Measurements from ENCODE around the gene TBCD.

The TBCD gene

DNA sequence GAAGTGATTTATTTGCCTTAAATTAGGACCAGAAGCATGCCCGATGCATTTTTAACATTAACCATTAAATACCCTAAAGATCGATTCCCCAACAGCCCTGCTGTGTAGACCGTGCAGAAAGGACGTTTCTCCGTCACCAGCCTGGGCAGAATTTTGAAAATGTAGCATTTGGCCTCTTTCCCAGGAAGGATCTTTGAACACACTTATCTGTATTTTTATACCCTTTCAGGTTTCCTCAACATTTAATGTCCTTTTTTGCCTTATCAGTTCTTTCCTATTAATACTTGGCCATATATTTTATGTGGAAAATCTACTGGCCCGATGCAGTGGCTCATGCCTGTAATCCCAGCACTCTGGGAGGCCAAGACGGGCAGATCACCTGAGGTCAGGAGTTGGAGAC, 142.5 kb downstream of the TBCD start:
- DNase-seq (ENCODE audit: low read depth) = no peak
- H3K4me3 ChIP-seq (ENCODE audit: low read depth, low read length) = no peak overlapping the region
- in situ Hi-C loops (cut with HindIII; ENCODE audit: low sequenced_read_pairs) = no loop called here
- TF ChIP-seq, protein P1, sequence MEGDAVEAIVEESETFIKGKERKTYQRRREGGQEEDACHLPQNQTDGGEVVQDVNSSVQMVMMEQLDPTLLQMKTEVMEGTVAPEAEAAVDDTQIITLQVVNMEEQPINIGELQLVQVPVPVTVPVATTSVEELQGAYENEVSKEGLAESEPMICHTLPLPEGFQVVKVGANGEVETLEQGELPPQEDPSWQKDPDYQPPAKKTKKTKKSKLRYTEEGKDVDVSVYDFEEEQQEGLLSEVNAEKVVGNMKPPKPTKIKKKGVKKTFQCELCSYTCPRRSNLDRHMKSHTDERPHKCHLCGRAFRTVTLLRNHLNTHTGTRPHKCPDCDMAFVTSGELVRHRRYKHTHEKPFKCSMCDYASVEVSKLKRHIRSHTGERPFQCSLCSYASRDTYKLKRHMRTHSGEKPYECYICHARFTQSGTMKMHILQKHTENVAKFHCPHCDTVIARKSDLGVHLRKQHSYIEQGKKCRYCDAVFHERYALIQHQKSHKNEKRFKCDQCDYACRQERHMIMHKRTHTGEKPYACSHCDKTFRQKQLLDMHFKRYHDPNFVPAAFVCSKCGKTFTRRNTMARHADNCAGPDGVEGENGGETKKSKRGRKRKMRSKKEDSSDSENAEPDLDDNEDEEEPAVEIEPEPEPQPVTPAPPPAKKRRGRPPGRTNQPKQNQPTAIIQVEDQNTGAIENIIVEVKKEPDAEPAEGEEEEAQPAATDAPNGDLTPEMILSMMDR (IDR thresholded peaks at IDR 0.05; ENCODE audit: low read depth, low read length, missing control alignments) = no peak

DNA sequence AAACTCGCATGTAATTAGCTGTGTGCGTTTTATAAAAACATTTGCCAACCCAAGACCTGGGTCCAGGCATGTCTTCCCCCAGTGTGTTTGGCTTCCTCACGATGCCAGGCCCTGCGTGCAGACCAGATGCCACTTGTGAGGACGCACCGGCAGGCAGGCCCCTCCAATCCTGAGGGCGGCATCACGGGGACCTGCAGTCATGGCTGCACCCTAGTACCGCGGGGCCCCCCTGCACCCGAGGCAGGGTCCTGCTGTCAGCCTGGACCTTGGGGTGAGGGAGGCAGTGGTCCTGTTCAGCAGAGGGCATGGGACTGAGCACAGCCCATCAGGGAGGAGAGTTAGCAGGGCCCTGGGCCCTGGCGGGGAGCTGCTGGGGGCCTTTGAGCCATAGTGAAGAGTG, 143.2 kb downstream of the TBCD start:
- no peak for DNase-seq (ENCODE audit: low read depth)
- H3K4me3 ChIP-seq (ENCODE audit: low read depth, low read length) = no peak overlapping the region
- in situ Hi-C loops (cut with HindIII; ENCODE audit: low sequenced_read_pairs) = loop anchor here (5.0 kb wide), 1 partner anchor 73 kb away; no protein-coding TSS in a partner anchor
- TF ChIP-seq, protein P1 (IDR thresholded peaks at IDR 0.05; ENCODE audit: low read depth, low read length, missing control alignments) = no peak

DNA sequence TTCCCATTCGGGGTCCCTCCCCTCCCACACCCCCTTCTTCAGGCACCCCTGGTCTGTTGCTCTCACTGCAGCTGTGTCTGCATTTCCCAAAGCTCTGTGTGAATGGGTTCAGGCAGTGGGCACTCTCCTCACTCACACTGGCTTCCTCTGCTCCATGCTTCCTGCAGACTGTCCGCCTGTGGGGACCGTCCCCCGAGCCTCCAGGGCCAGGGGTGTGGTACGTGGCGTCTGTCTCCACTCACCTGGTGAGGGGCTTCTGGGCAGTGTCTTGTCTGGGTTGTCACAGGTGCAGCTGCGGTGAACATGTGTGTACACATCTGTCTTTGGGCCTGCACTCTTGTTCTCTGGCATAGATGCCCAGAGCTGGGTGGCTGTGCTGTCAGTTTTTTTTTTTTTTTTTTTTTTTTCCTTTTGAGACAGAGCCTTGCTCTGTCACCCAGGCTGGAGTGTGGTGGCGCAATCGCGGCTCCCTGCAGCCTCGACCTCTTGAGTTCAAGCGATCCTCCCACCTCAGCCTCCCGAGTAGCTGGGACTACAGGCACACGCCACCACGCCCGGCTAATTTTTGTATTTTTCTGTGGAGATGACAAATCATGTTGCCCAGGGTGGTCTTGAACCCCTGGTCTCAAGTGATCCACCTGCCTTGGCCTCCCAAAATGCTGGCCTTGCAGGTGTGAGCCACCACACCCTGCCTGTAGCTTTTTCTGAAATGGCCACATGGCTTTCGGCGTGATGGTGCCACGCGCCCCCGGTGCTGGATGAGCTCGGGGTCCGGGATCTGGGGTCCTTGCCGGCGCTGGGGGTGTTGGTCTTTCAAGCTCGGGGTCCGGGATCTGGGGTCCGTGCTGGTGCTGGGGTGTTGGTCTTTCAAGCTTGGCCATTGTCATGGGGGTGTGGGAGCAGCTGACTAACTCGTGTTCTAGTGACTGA, 144.5 kb downstream of the TBCD start:
- no peak overlapping the region for H3K4me3 ChIP-seq (ENCODE audit: low read depth, low read length)
- TF ChIP-seq, protein P1 (IDR thresholded peaks at IDR 0.05; ENCODE audit: low read depth, low read length, missing control alignments) = no peak
- in situ Hi-C loops (cut with HindIII; ENCODE audit: low sequenced_read_pairs) = loop anchor here (5.0 kb wide), 1 partner anchor 74 kb away; no protein-coding TSS in a partner anchor
- no peak for DNase-seq (ENCODE audit: low read depth)

DNA sequence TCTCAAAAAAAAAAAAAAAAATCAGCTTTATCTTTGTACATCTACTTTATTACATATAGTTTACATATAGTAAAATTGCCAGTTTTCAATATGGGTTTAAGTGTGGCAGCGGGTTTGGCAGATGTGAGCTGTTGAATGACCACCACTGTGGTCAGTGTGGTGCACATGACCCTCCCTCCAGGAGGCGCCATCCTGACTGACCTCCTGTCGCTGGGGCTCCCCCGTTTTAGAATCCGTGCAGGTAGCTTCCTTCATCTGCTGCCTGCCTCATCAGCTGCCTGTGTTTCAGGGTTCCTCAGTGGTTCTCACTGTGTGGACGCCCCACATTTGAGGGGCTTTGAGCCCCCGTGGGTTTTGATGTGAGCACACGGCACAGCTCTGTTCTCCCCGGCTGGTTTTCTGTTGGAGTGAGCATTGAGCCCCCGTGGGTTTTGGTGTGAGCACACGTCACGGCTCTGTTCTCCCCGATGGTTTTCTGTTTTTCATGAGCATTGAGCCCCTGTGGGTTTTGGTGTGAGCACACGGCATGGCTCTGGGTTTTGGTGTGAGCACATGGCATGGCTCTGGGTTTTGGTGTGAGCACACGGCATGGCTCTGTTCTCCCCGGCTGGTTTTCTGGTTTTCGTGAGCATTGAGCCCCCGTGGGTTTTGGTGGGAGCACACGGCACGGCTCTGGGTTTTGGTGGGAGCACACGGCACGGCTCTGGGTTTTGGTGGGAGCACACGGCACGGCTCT, 145.8 kb downstream of the TBCD start:
- TF ChIP-seq, protein P1 (IDR thresholded peaks at IDR 0.05; ENCODE audit: low read depth, low read length, missing control alignments) = no peak
- no peak for DNase-seq (ENCODE audit: low read depth)
- in situ Hi-C loops (cut with HindIII; ENCODE audit: low sequenced_read_pairs) = loop anchor here (5.0 kb wide), 1 partner anchor 75 kb away; no protein-coding TSS in a partner anchor
- no peak overlapping the region for H3K4me3 ChIP-seq (ENCODE audit: low read depth, low read length)

GRCh38 chr17:82898976-82899514, 147.2 kb downstream of the TBCD start:
- TF ChIP-seq, protein P1 (IDR thresholded peaks at IDR 0.05; ENCODE audit: low read depth, low read length, missing control alignments) = no peak
- in situ Hi-C loops (cut with HindIII; ENCODE audit: low sequenced_read_pairs) = loop anchor here (5.0 kb wide), 1 partner anchor 77 kb away; no protein-coding TSS in a partner anchor
- H3K4me3 ChIP-seq (ENCODE audit: low read depth, low read length) = no peak overlapping the region
- no peak for DNase-seq (ENCODE audit: low read depth)

- no peak for DNase-seq (ENCODE audit: low read depth)
- in situ Hi-C loops (cut with HindIII; ENCODE audit: low sequenced_read_pairs) = loop anchor here (5.0 kb wide), 1 partner anchor 78 kb away; no protein-coding TSS in a partner anchor
- TF ChIP-seq, protein P1 (IDR thresholded peaks at IDR 0.05; ENCODE audit: low read depth, low read length, missing control alignments) = no peak
- no peak overlapping the region for H3K4me3 ChIP-seq (ENCODE audit: low read depth, low read length)
Observed at GRCh38 chr17:82899941-82900340, 148.1 kb downstream of the TBCD start.

All from astrocyte of the cerebellum (primary cell).